ENCODE data around the gene USP32.
"Not testable (repeated sequence)": the region's sequence is repeated elsewhere in the genome, so short reads cannot be mapped to it uniquely, and the experiment has no call there.

USP32 gene

GRCh38 chr17:60392042-60392844 lies at the start of gene USP32:
Gene USP32 (minus strand): TSS chr17:60392133. CDS start chr17:60391939, 194 bp downstream.
- H3K4me3 Mint-ChIP-seq, result peak within 1 kb of the TSS; percentile 94 to 98
- peak; percentile 93 for ATAC-seq
- H3K4me1 Mint-ChIP-seq, result peaks cover 58% of the 10 kb centered on the region
- peak; percentile 96 to 98 for DNase-seq
- H3K27ac Mint-ChIP-seq, result peak within 1 kb of the TSS; percentile 99 to 100
- H3K9me3 Mint-ChIP-seq, result no peaks in the 10 kb centered on the region
- no peaks in the 10 kb centered on the region for H3K27me3 Mint-ChIP-seq

- ATAC-seq, result no peak
- no peaks in the 10 kb centered on the region for H3K9me3 Mint-ChIP-seq
- DNase-seq, result no peak
- H3K27me3 Mint-ChIP-seq, result peaks cover 13% of the 10 kb centered on the region
- H3K4me1 Mint-ChIP-seq, result no peaks in the 10 kb centered on the region
- no peak overlapping the region for H3K4me3 Mint-ChIP-seq
- no peak overlapping the region for H3K27ac Mint-ChIP-seq
Measured at GRCh38 chr17:60439501-60439900, 47.6 kb upstream of the USP32 start.

DNA sequence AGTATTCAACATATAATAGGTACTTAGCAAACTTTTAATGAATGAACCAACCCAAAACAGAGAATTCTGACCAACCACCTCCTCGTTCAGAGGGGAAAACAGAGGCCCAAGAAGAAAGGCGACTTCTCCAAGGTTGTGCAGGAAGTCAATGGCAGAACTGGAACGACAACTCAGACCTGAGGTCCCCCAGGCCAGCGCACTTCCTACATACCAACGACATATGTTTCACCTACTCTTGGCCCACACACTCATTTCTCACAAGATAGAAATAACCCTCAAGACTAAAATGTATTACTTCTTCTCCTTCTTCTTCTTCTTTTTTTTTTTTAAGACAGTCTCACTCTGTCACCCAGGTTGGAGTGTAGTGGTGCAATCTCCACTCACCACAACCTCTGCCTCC lies 44.7 kb upstream of the USP32 start:
- Mint-ChIP-seq H3K9me3 (peaks cover 5 to 7% of the 10 kb centered on the region in 2 donors), H3K27ac (no peak overlapping the region), H3K27me3 (peaks cover 22% of the 10 kb centered on the region), H3K4me1 (no peaks in the 10 kb centered on the region), H3K4me3 (no peak overlapping the region)
- ATAC-seq (no peak), DNase-seq (no peak)

DNA sequence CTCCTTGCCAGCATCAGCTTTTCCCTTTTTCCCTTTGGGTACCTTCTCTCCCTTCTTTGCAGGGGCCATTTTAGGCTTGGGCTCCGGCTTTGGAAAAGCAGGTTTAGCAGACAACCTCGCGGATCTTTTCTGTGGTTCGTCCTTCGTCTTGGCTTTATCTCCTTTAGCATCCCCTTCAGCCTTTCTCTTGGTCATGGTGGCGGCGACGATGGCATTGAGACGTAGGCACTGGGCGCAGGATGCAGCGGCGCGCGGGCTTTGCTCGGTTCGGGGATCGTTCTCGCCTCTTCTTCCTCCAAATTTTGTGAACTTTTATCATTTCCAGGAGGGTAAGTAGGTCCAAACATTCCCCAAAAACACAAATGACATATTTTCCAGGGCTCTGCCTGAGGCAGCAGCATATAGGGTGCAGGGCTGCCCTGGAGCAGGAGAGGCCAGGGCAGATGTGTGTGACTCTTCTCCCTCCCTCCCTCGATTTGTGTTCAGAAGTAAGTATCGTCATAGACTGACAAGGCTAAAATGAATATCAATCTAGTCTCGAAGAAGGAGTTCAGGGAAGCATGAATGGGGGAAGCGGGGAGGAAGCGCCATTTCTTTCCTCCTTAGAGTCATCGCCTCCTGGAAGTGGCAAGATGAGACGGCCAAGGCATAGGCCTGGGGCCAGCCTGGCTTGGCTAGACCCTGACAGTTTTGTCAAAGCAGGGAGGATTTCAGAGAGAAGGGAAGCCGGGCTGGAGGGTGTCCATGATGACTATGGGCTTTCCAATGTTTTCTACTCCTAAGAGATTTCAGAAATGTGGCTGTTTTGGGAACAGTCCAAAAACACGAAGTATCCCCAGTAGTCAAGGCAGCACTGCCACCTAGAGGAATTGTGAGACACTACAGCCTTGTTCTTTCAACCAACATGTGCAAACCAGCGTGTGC lies 43.6 kb upstream of the USP32 start:
- Mint-ChIP-seq H3K4me1 (no peaks in the 10 kb centered on the region), H3K9me3 (peaks cover 5 to 7% of the 10 kb centered on the region in 2 donors), H3K27me3 (peaks cover 29% of the 10 kb centered on the region), H3K27ac (peak overlapping the region in 1 of 2 donors; percentile 78), H3K4me3 (no peak overlapping the region)
- DNase-seq (peak; percentile 48 to 55), ATAC-seq (peak; percentile 65)

DNA sequence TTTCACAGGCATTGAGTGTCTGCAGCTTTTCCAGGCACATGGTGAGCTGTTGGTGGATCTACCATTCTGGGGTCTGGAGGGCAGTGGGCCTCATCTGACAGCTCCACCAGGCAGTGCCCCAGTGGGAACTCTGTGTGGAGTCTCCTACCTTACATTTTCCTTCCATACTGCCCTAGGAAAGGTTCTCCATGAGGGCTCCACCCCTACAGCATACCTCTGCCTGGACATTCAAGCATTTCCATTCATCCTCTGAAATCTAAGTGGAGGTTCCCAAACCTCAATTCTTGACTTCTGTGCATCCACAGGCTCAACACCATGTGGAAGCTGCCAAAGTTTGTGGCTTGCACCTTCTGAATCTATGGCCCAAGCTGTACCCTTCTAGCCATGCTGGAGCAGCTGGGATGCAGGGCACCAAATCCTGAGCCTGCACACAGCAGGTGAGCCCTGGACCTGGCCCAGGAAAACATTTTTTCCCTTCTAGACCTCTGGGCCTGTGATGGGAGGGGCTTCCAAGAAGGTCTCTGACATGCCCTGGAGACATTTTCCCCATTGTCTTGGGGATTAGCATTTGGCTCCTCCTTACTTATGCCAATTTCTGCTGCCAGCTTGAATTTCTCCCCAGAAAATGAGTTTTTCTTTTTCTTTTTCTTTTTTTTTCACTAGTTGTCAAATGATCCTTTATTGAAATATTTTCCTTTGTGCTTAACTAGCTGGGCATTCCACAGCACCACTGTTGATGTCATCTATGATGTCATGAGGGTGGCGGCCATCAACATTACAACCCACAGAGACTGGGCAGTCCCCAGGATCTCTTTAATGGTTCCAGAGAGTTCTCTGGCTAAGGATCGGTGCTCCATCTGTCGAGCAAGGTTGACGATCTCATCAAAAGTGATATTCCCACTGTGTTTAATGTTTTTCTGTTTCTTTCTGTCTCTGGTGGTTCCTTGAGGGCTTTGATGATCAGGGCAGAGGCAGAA lies 41.4 kb upstream of the USP32 start:
- peaks cover 29% of the 10 kb centered on the region for H3K27me3 Mint-ChIP-seq
- ATAC-seq, H3K9me3 Mint-ChIP-seq, H3K4me3 Mint-ChIP-seq, DNase-seq, H3K27ac Mint-ChIP-seq, H3K4me1 Mint-ChIP-seq: not testable (repeated sequence)

DNA sequence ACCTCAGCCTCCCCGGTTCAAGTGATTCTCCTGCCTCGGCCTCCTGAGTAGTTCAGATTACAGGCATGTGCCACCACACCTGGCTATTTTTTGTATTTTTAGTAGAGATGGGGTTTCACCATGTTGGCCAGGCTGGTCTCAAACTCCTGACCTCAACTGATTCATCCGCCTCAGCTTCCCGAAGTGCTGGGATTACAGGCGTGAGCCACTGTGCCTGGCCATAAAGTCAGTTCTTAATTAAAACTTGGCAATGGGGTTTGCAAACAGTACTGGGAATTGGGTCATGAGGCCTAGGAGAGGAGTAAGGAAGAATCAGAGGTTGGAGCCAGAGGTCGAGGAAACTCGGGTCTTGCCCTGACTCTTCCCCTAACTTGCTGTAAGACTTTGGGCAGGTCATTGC lies 38.6 kb upstream of the USP32 start:
- not testable (repeated sequence) for H3K4me3 Mint-ChIP-seq, DNase-seq, H3K4me1 Mint-ChIP-seq, H3K27ac Mint-ChIP-seq, H3K9me3 Mint-ChIP-seq, ATAC-seq
- H3K27me3 Mint-ChIP-seq, result peaks cover 21% of the 10 kb centered on the region

DNA sequence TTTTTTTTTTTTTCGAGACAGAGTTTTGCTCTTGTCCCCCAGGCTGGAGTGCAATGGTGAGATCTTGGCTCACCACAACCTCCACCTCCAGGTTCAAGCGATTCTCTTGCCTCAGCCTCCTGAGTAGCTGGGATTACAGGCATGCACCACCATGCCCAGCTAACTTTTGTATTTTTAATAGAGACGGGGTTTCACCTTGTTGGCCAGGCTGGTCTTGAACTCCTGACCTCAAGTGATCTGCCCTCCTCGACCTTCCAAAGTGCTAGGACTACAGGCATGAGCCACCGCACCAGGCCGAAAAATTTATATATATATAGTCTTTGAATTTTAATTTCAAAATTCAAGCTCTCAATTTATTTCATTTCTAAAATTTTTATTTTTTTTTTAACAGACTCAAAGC lies 36.6 kb upstream of the USP32 start:
- peaks cover 16% of the 10 kb centered on the region for H3K27me3 Mint-ChIP-seq
- not testable (repeated sequence) for H3K27ac Mint-ChIP-seq, ATAC-seq, H3K9me3 Mint-ChIP-seq, H3K4me1 Mint-ChIP-seq, H3K4me3 Mint-ChIP-seq, DNase-seq

GRCh38 chr17:60426596-60426995 lies 34.7 kb upstream of the USP32 start:
- no peak for ATAC-seq
- peaks cover 6% of the 10 kb centered on the region for H3K4me1 Mint-ChIP-seq
- no peak for DNase-seq
- H3K9me3 Mint-ChIP-seq, result no peaks in the 10 kb centered on the region
- no peak overlapping the region for H3K4me3 Mint-ChIP-seq
- H3K27me3 Mint-ChIP-seq, result peaks cover 7% of the 10 kb centered on the region
- H3K27ac Mint-ChIP-seq, result no peak overlapping the region

GRCh38 chr17:60425626-60426025 lies 33.7 kb upstream of the USP32 start:
- Mint-ChIP-seq H3K9me3 (no peaks in the 10 kb centered on the region), H3K27me3 (no peaks in the 10 kb centered on the region), H3K4me3 (no peak overlapping the region), H3K4me1 (peaks cover 12% of the 10 kb centered on the region), H3K27ac (no peak overlapping the region)
- ATAC-seq (no peak), DNase-seq (no peak)

DNA sequence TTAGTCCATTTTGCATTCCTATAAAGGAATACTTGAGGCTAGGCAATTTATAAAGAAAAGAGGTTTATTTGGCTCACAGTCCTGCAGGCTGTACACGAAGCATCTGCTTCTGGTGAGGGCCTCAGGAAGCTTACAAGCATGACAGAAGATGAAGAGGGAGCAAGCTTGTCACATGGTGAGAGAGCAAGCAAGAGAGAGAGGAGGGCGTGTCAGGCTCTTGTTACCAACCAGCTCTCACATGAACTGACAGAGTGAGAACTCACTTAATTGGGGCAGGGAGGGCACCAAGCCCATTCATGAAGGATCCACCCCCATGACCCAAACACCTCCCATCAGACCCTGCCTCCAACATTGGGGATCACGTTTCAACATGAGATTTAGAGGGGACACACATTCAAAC lies 31.9 kb upstream of the USP32 start:
- no peaks in the 10 kb centered on the region for H3K9me3 Mint-ChIP-seq
- no peak overlapping the region for H3K27ac Mint-ChIP-seq
- H3K4me3 Mint-ChIP-seq, result no peak overlapping the region
- peaks cover 12% of the 10 kb centered on the region for H3K4me1 Mint-ChIP-seq
- no peaks in the 10 kb centered on the region for H3K27me3 Mint-ChIP-seq
- no peak for DNase-seq
- no peak for ATAC-seq

DNA sequence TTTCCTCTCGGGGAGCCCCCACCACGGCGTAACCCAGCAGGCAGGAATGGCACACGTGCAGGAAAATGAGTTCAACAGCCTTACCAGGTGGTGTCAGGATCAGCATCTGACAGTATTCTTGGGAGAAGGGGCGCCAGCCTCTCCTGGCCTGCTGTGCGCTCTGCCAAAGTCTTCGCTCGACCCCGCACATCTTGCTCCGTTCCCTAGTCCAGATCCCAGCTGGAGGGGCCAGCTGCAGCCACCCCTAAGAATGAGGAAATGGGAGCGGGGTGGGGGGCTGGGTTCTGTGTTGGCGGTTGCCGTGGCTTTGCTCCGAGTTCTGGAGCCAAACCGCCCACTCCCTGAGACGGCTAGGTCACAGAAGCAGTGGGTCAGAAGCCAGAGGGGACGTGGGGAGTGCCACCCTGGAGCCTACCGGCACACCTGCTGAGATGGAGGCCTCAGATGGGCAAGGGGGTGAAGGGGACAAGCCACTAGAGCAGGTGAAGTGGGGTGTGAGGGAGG lies 30.3 kb upstream of the USP32 start, which contains the start of gene CHCT1:
Gene CHCT1 (plus strand): TSS at position 328 of the 504 bp plus-strand sequence. CDS start 104 bp downstream, at position 432.
- no peak for DNase-seq
- Mint-ChIP-seq H3K27me3 (no peaks in the 10 kb centered on the region), H3K4me3 (peak within 1 kb of the TSS; percentile 82 to 92), H3K27ac (peak within 1 kb of the TSS; percentile 97), H3K4me1 (peaks cover 12% of the 10 kb centered on the region), H3K9me3 (no peaks in the 10 kb centered on the region)
- no peak for ATAC-seq

DNA sequence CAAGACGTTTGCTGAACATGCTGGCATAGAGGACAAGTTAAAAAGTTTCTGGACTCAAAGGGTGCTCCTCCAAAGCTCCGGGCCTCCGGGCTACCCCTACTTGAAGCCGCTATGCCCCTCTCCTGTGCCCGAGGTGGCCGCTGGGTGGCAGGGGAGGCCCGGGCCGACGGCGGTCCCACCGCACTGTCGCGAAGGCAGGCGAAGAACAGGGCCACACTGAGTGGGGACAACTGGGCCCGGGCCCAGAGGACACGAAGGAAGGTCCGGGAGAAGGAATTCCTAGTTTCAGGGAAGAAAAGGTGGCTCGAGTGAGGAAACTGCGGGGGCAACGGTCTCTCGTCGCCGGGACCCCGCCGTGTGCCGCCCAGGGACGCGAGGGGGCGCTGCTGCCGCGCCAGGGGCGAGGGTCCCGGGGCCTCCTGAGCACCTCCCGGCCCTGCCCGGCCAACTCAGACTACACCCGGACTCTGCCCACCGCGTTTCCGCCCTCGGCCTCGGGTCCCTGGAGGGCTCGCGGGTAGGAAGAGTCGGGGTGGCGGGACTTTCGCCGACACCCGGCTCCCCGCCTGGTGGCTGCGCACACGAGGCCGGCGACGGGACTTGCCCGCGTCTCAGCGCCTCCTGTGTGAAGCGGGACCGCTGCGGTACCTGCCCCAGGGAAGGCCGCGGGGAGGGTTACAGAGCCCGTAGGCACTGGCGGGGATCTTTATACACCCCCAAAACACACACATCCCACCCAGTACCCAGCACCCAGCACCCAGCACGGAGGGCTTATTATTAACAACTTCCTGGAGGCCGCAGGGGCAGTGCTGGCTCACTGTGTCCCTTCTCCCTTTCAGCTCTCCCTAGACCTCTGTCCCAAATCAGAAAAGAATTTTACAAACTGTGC lies 29.6 kb upstream of the USP32 start:
- Mint-ChIP-seq H3K27ac (peak overlapping the region; percentile 97), H3K9me3 (no peaks in the 10 kb centered on the region), H3K27me3 (no peaks in the 10 kb centered on the region), H3K4me1 (peaks cover 12% of the 10 kb centered on the region), H3K4me3 (peak overlapping the region; percentile 82 to 92)
- peak; percentile 80 to 87 for DNase-seq
- ATAC-seq, result peak; percentile 98

- DNase-seq, H3K4me3 Mint-ChIP-seq, H3K27ac Mint-ChIP-seq, ATAC-seq, H3K9me3 Mint-ChIP-seq, H3K27me3 Mint-ChIP-seq: not testable (repeated sequence)
- H3K4me1 Mint-ChIP-seq, result peaks cover 12% of the 10 kb centered on the region
Measured at GRCh38 chr17:60419875-60420274, 27.9 kb upstream of the USP32 start.

GRCh38 chr17:60419003-60419402 lies 27.1 kb upstream of the USP32 start:
- ATAC-seq, H3K27me3 Mint-ChIP-seq, DNase-seq, H3K4me3 Mint-ChIP-seq, H3K9me3 Mint-ChIP-seq, H3K27ac Mint-ChIP-seq: not testable (repeated sequence)
- peaks cover 12% of the 10 kb centered on the region for H3K4me1 Mint-ChIP-seq

Measured in stimulated activated naive CD8-positive, alpha-beta T cell treated with anti-CD3 and anti-CD28 coated beads, Interleukin-15, amount 100 ng/mL, for 72 hours (primary cell).